ENCODE measurements around the gene C6orf15.

C6orf15 gene

DNA sequence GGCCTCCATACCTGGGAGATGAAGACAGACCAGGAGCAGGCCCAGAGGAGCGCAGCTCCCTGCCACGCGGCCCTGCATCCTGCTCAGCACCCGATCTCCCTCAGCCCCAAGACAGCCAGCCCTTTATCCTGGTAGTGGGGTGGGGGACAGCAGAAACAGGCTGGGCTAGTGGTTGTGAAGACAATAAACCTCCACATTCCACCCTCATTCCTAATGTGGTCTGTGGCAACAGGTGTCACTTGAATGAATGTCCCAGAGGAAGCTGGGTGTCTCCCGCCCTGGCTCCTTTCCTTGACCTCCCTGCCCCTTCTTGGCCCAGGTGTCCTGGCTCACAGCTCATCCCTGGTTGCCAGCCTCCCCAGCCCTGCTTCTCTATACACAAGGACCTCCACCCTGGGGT lies at the start of gene C6orf15:
Gene C6orf15, minus strand, starts transcription at position 98 of the 400 bp plus-strand sequence. Its CDS starts 20 bp downstream, at position 78.
- no peak for DNase-seq

DNA sequence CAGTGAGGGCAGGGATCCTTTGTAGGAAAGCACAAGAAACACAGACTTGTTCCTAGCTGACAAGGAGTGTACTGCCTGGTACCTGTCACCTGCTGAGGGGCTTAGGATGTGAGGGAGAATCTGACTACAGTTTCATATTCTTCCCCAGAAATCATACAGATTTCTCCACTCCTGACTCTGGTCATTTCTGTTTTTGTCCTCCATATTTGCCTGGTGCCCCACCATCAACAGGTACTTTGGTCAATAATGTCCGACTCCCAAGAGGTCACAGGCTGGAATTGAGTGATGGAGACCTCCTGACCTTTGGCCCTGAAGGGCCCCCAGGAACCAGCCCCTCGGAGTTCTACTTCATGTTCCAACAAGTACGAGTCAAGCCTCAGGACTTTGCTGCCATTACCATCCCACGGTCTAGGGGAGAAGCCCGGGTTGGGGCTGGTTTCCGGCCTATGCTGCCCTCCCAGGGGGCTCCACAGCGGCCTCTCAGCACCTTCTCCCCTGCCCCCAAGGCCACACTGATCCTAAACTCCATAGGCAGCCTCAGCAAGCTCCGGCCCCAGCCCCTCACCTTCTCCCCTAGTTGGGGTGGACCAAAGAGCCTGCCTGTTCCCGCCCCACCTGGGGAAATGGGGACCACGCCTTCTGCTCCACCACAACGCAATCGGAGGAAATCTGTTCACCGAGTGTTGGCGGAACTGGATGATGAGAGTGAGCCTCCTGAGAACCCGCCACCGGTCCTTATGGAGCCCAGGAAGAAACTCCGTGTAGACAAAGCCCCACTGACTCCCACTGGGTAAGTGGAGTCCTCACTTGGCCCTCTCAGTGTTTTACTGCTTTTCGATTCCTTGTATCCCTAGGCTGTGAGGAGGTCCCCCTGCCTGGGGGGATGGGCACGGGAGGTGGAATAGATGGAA lies 49.1 kb upstream of the C6orf15 start:
- DNase-seq = no peak

DNA sequence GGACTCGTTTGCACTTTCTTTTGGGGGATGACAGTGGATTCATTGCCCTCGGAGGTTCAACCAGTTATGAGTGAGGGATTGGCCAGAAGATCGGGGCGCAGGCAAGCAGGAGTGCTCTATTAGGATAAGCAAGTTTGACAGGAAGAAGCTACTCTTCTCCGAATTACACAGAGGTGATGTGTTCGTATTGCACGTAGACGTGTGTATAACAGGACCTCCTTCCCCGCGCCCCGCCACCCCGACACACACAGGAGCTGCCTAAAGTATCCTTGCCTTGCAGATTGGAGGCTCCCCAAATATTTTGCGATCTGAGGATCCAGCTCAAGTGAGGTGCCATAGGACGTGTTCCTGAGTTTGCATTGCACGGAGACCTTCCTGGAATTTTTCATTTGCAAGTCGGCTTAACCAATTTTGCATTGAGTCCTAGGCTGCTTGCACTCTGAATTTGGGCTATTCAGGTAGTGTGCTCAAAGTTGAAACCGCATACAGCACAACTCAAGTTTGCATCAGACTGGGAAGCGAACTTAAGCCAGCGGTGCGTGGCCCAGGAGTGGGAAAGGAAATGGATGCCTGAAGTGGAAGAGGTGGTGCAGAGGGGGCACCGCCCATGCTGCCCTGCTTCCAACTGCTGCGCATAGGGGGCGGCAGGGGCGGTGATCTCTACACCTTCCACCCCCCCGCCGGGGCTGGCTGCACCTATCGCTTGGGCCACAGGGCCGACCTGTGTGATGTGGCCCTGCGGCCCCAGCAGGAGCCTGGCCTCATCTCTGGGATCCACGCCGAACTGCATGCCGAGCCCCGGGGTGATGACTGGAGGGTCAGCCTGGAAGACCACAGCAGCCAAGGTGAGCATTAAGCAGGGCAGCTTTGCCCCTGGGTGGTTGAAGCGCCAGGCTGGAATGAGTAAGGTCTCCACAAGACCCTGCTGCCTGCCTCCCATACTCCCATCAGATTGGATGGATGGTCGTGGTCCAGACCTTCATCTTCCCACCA lies 46.8 kb upstream of the C6orf15 start:
- peak; percentile 44 for DNase-seq

DNA sequence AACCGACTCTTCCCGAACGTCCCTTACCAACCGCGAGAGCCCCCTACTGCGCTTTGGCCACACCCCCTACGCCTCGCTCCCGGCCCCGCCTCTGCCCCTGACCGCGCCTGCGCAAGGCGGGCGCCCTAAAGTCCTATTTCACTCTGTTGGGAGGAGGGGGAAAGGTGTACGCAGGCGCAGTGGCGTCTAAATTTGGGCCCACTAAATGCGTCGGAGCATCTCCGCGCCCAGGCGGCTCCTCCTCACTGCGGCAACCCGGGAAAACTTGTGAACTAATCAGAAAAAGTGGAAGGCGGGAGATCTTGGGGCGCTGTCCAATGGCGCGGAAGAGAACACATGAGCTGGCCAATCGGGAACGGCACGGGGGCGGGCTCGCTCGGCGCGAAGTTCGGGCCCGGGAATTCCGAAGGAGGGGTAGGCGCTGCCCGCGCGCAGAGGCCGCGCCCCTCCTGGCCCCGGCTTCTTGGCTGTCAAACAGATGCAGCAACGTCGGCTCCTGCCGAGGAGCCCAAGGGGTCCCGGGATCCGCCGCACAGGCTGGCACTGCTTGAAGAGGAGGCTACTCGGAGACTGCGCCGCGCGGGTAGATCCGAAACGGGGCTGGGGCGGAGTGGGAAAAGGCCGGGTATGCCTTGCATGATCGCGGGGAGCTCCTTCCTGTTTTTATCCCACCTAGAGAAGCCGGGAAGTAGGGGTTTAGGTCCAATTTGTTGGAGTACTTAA lies 45.9 kb upstream of the C6orf15 start, which contains the start of gene TCF19:
Gene TCF19, plus strand, starts transcription at position 450 of the 723 bp plus-strand sequence. CDS start 881 bp downstream, outside the sequence.
- peak; percentile 99 for DNase-seq

DNA sequence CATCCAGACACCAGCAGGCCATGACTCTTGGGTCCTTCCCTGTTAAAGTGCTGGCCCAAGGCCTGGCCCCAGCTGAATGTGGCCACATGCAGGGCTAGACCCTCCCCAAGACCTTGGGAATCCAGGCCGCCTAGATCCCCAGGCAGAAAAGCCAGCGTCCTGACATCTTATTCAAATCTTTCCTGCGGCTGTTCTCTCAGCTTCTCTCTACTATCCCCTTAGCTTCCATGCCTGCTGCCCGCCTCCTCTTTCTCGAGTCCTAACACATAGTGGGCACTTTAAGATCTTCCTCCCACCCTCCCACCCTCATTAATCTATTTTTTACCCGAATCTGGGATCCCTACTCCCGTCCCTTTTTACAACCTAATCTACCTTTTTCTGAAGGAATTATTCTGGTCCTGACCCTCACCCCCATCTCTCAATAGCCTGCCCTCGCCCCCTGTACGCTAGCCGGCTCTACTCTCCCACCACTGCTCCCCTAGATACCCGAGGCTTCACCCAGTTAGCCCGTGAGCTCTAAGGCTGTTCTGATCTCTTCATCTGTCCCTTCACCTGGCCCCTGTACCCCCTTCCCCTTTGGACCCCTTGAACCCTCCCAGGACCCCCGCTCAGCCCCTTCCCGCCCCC lies 45.3 kb upstream of the C6orf15 start, which contains the start of gene CCHCR1:
Gene CCHCR1, minus strand, starts transcription at position 290 of the 627 bp plus-strand sequence. Its CDS starts 202 bp downstream, at position 88.
- DNase-seq = no peak

DNA sequence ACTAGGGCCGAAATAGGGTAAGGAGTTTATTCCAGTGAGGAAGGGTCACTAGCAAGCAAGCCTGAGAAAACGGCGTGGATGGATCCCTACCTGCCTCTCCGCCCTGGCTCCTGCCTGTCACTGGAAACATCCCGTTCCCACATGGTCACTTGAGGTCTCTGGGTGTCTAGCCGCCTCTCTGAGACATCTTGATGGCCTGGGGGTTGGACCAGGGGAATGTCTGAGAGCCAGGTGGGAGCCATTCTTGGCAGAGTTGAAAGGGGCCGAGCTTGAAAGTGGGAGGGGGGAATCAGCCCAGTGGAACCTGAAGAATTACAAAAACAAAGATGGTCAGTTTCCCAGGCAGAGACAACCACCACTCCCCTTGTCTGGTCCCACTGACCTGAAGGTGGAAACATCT lies 44.3 kb upstream of the C6orf15 start:
- no peak for DNase-seq

DNA sequence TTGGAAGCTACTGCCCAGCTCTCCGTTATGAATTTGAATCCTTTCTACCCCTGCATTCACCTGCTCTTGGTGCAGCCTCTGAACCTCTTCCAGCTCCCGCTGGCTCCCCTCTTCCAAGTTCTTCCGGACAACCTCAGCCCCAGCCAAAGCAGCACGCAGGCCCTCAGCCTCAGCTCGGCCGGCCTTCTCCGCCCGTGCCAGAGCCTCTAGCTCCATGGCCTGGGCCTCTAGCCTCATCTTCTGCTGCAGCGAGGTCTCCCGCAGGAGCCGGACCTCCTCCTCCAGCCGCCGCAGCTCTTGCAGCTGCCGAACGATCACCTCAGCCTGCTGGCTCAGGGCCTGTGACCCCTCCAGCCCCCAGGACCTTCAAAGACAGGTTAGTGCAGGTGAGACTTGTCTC lies 42.1 kb upstream of the C6orf15 start:
- no peak for DNase-seq

DNA sequence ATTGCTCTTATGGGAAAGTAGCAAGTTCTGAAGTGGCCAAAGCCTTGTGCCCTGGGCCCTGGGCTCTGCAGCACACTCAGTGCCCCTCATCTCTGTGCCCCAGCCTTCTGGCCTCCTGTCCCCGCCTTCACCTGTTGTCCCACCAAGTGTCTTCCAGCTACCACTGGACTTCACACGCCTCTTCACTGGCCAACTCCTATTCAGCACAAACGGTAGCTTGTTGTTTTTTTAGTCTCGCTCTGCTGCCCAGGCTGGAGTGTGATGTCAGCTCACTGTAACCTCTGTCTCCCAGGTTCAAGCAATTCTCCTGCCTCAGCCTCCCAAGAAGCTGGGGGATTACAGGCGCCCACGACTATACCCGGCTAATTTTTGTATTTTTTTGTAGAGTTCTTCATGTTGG lies 40.4 kb upstream of the C6orf15 start:
- no peak for DNase-seq

DNA sequence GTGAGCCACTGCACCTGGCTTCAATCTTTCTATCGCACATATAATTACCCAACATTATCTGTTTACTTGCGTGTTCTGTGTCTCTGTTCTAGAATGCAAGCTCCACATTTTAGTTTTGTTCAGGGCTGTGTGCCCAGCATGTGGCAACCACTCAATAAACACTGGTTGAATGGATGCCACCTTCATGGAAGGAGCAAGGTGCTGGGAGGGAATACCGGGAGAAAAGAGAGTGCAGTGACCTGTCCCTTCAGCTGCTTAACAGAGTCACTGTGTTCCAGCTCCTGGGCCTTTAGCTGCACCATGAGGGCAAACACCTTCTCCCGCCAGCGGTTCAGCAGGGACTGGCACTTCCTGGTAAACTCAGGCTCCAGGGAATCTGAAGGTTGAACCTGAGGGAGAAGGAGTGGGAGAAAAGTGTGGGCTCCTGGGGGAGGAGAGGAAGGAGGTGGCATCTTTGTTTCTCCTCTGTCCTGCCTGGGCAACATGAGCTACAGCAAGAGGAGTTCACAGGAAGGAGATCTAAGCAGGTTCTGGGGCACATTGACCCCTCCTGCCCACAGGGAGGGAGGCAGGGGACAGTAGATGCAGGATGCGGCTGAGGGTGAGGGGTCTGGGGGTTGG lies 37.6 kb upstream of the C6orf15 start:
- DNase-seq = no peak

DNA sequence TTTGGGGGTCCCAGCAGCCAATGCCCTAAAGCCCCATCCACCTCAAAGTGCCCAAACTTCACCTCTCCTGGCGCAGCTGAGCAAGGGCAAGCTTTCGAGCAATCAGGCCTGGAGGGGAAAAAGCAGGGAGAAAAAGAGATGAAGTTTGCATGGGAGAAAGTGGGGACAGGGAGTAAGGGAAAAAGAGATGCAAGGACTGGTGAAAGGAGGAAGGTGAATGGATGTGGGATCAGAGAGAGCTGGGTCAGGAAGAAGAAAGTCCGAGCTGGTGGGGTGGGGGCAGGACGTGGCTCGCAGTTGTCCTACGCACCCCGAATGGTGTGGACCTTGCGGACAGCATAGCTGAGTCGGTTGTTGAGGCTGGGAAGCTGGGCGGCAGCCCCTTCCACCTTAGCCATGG lies 33.0 kb upstream of the C6orf15 start:
- no peak for DNase-seq

DNA sequence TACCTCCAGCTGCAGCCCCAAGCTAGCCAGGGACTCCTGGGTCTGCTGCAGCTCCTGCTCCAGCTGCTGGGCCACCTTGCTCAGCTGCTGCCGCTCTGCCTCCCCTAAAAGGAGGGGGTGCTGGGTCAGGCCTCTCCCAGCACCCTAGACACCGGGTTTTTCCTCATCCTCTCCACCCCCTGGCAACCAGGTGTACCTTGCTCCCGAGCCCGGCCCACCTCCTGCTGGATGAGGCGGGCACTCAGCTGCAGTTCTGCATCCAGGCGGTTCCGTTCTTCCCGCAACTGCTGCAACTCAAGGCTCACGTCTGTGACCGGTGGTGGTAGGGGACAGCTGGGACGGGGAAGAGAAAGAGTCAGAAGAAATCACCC lies 32.6 kb upstream of the C6orf15 start:
- no peak for DNase-seq

DNA sequence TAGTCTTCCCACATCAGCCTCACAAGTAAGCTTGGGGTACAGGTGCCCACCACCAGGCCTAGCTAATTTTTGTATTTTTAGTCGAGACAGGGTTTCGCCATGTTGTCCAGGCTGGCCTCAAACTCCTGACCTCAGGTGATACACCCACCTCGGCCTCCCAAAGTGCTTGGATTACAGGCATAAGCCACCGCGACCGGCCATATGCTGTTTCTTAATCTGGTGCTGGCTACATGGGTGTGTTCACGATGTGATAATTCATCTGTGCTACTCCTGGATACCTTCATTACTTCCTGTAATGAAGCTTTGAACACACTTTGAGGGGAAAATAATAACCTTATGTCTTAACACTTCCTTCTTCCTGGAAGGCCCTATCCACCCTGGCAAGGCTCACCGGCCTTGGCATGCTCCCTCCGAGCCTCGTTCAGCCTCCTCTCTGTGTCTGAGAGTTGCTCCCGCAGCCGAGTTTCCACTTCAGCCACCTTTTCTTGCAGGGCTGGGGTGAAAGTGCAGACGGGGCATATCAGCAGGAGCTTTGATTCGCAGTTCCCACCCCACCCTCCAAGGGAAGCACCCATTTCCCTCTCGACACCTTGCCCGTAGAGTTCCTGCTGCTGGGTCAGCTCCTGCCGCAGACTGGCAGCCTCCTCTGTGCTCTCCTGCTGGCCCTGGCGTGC lies 32.1 kb upstream of the C6orf15 start:
- DNase-seq = no peak

DNA sequence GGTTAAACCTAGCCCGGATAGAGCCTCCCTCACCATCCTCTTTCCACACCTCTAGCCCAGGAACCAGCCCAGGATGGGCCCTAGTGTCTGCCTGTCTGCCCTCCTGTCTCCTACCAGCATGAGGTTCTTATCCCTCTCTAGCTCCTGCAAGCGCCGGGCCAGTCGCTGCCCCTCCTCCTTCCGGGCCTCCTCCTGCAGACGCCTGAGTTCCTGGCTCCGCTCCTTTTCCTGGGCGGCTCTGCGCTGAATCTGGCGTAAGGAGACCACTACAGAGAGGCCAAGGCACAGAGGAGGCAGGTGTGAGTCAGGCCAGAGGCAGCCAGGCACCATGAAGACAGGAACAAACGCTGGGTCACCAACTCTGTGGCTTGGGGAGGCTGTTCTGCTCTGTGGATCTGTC lies 30.8 kb upstream of the C6orf15 start:
- no peak for DNase-seq

DNA sequence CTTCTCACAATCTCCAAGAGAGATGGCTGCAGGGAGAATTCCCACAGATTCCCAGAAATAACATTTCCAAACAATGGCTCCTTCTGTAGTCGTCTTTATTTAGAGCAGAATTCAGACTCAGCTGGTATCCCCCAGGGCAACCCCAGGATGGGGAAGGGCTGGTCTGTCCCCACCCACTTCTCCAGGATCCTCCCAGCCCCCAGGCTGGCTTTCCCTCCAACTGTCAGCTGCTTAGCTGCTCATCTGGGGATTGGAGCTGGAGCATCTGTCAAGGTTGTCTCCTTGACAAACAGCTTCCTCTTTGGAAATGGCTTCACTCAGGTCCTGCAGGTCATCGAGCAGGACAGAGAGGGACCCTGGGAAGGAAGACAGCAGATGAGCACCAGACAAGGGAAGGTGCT lies 30.0 kb upstream of the C6orf15 start:
- DNase-seq = no peak

DNA sequence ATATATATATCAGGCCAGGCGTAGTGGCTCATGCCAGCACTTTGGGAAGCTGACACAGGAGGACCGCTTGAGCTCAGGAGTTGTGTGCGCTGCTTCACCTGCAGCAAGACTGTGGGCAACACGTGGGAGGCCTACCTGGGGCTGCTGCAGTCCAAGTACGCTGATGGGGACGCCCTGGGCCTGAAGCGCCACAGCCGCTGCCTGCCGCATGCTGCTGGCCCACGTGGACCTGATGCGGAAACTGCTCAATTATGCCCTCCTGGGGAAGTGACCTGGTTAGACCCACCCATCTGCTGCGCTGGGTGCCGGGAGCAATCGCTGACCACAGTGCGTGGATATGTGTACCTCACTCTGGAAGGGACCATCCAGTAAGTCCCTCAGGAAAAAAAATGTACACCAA lies 28.3 kb upstream of the C6orf15 start:
- DNase-seq = no peak

DNA sequence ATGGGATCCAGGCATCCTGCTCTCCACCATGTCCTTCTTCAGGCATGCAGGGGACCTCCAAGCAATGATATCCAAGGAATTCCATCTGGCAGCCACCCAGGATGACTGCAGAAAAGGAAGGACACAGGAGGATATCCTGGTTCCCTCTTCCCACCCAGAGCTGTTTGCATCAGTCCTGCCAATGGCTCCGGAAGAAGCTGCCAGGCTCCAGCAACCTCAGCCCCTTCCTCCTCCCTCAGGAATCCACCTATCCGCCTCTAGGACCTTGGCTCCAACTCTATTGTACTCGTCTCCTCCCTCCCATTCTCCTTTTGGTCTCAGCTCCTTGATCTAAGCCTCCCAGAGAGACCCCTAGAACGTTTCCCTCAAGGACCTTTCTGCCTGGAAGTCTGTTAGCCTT lies 27.2 kb upstream of the C6orf15 start:
- no peak for DNase-seq

DNA sequence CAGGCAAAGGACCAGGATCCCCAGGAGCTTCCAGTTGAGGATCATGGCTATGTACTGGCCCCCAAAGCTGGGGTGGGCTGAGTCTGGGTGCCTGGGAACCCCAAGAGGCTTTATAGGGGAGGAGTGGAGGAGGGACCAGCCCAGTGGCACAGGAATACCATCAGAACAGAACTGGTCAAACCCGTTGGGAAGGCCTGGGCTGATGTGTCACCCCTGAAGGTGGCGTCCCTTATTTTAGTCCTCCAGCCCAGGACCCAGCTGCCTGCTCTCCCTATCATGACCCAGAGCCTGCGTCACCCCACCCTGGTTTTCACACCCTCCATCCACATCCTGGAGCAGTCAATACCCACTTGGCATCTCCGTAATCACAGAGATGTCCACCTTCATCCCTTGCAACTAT lies 26.6 kb upstream of the C6orf15 start, which contains the start of gene PSORS1C2:
Gene PSORS1C2, minus strand, starts transcription at position 85 of the 400 bp plus-strand sequence. Its CDS starts 40 bp downstream, at position 45.
- DNase-seq = no peak

DNA sequence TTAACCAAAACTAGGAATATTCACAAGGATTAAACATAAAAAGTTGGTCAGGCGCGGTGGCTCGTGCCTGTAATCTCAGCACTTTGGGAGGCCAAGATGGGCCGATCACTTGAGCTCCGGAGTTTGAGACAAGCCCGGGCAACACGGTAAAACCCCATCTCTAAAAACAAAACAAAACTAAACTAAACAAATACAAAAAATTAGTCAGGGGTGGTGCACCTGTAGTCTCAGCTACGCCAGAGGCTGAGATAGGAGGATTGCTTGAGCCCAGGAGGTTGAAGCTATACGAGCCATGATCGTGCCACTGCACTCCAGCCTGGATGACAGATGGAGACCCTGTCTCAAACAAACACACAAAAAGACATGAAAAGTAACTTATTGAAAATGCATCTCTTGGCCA lies 23.3 kb upstream of the C6orf15 start:
- no peak for DNase-seq

DNA sequence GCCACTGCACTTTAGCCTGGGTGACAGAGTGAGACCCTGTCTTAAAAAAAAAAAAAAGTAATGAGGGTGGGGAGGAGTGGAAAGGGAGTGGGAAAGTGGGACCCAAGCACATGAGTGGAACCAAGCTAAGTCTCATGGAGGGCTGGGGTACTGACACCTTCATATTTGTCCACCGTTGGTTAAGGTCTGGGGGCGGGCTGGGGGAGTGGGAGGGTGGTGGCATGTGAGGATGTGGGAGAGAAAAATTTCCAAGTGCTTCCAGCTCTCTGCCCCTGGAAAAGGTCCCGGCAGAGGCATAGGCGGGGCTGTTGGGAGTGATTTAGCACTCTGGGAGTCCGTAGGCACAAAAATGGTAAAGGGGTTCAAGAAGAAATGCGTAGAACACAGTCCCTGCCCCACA lies 20.4 kb upstream of the C6orf15 start:
- no peak for DNase-seq

DNA sequence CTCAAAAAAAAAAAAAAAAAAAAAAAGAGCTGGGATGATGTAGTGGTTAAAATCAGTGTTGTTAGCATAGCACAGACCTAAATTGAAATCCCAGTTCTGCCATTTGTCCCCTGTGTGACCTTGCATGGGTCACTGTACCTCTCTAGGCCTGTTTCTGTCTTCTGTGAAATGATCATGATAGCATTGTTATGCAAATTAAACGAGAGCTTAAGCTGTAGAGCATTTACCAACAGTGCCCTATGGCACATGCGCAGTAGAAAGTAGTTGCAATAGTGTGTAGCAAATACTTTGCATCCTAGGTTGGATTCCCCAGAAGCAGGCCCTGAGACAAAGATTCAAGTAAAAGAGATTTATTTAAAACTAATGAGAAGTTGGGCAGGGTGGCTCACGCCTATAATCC lies 19.2 kb upstream of the C6orf15 start:
- DNase-seq = no peak

DNA sequence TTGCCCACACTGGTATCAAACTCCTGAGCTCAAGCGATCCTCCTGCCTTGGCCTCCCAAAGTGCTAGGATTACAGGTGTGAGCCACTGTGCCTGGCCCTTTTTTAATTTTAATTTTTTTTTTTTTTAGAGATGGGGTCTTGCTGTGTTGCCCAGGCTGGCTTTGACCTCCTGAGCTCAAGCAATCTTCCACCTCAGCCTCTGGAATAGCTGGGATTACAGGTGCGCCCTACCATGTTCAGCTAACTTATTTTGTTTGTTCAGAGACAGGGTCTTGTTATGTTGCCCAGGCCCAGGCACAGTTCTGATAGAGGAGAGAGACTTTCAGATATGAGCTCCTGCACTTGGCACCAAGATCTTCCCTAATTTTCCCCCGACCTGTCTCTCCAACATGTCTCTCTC lies 18.4 kb upstream of the C6orf15 start:
- no peak for DNase-seq

All from activated CD4-positive, alpha-beta T cell treated with anti-CD3 and anti-CD28 coated beads for 48 hours (primary cell).